Fibroblast of villous mesenchyme (primary cell): ENCODE measurements around the gene PRR33. TPM values are rescaled to one million over a fixed set of nuclear protein-coding genes. Genes with fewer than 3 reads are reported as not detected.

Source experiments
- DNase-seq: peaks from one replicate; pipeline ENCODE4 v3.0.0-alpha.2; 2010; ENCODE audit warnings: low read depth
- H3K4me3 ChIP-seq: 2 replicates; pipeline ENCODE4 v1.5.1; 2011; ENCODE audit warnings: low read depth, mild to moderate bottlenecking, low read length
- CTCF ChIP-seq: IDR thresholded peaks from 2 replicates; pipeline ENCODE4 v1.5.1; 2012; ENCODE audit warnings: low read depth, mild to moderate bottlenecking, low read length; ENCODE audit not compliant: insufficient read depth
- total RNA-seq: library from RNA; depleted of rRNA; stranded (reverse); fragments of >200 nt; gene quantifications from 2 replicates; pipeline ENCODE4 v1.2.3, GENCODE V29; 2012

Gene PRR33
- total RNA-seq, 1 donor = not detected

- TF ChIP-seq CTCF = no peak
- H3K4me3 ChIP-seq = no peak overlapping the region
- no peak for DNase-seq
Observed at GRCh38 chr11:1913271-1914060, 21.8 kb upstream of the PRR33 start.

- peak; percentile 12 for DNase-seq
- no peak overlapping the region for H3K4me3 ChIP-seq
- no peak for TF ChIP-seq CTCF
Observed at GRCh38 chr11:1912289-1912878, 20.7 kb upstream of the PRR33 start.

- no peak for TF ChIP-seq CTCF
Observed at GRCh38 chr11:1909524-1909923, 17.8 kb upstream of the PRR33 start.

GRCh38 chr11:1908618-1909017 is 16.9 kb upstream of the PRR33 start:
- no peak overlapping the region for H3K4me3 ChIP-seq
- DNase-seq = no peak
- no peak for TF ChIP-seq CTCF

More at GRCh38 chr11:1909524-1909923, 17.8 kb upstream of the PRR33 start:
- H3K4me3 ChIP-seq = no peak overlapping the region
- no peak for DNase-seq

GRCh38 chr11:1906611-1907423 is 15.1 kb upstream of the PRR33 start:
- DNase-seq = no peak
- no peak for TF ChIP-seq CTCF

GRCh38 chr11:1906181-1906580 is 14.5 kb upstream of the PRR33 start:
- H3K4me3 ChIP-seq = no peak overlapping the region
- no peak for TF ChIP-seq CTCF
- peak; percentile 18 for DNase-seq

More at GRCh38 chr11:1906611-1907423, 15.1 kb upstream of the PRR33 start:
- H3K4me3 ChIP-seq = no peak overlapping the region
